Measurements from ENCODE around the gene CLIP2.

- no peak for TF ChIP-seq EGR1 (IDR thresholded peaks at IDR 0.05)
- no peak for TF ChIP-seq TAF1 (IDR thresholded peaks at IDR 0.05; ENCODE audit: low read depth)
- no peak for TF ChIP-seq USF1 (IDR thresholded peaks at IDR 0.05)
- no peak for TF ChIP-seq REST (IDR thresholded peaks at IDR 0.05; ENCODE audit: low read depth)
- no peak for TF ChIP-seq YY1 (IDR thresholded peaks at IDR 0.05; ENCODE audit: low read depth)
- no peak for TF ChIP-seq EP300 (IDR thresholded peaks at IDR 0.05; ENCODE audit: borderline replicate concordance)
- TF ChIP-seq RAD21 (IDR thresholded peaks at IDR 0.05; ENCODE audit: low read depth): no peak
These were observed 109.8 kb downstream of the CLIP2 start for GRCh38 chr7:74399006-74399405.
